DMS114 treated with DMSO at 0.1 percent for 48 hours (cell line): ENCODE data around the gene EYA2.

Experiments
- DNase-seq: peaks from one replicate; lab custom pipeline; 2025; ENCODE audit not compliant: unreplicated experiment; lab: John Stamatoyannopoulos, UW

The EYA2 gene

GRCh38 chr20:47057661-47058060 lies 163.0 kb downstream of the EYA2 start:
- no peak for DNase-seq

- DNase-seq: no peak
These were observed 163.6 kb downstream of the EYA2 start for GRCh38 chr20:47058236-47058635.

DNA sequence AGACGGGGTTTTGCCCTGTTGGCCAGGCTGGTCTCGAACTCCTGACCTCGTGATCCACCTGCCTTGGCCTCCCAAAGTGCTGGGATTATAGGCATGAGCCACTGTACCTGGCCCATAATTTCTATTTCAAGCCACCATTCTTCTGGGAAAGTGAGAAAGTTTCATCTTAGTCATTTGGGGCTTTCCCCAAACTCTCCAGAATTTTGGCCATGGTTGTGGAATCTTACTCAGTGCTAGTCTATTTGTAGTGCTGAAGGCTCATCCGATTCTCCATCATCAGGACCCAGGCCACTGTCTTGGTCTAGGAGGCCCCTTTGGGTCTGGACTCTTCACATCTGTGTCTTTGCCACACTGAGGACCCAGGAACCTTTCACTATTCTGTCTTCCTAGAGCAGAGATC lies 164.9 kb downstream of the EYA2 start:
- DNase-seq: no peak

GRCh38 chr20:47061549-47061948 lies 166.9 kb downstream of the EYA2 start:
- no peak for DNase-seq

DNA sequence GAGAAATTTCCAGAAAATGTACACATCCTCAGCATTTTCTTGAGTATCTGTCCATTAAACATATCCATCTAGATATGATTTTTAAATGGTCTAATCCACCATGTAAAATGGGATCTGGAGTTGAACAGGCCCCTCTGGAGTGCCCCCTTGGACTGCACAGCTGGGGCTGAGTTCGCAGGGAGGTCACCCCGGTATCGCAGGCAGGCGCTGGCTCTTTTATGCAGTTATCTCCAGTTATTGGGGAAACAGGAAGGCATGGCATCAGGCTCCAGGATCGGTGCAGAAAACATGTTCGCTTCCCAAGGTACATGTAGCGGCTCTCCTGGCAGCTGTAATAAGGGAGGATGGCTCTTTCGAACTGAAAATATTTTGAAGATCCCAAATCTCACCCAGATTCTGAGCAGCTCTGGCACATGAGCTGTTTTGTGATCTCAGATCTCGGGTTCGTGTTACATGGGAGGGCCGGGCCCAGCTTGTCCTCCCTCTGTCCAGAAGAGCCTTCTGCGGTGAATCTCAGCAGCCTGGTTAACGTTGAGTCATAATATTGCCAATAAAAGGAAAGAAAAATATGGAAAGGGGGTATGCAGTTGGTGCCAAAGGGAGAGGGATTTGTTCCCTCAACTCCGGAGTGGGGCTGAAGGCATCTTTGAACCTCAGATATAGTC lies 167.7 kb downstream of the EYA2 start:
- DNase-seq: no peak

DNA sequence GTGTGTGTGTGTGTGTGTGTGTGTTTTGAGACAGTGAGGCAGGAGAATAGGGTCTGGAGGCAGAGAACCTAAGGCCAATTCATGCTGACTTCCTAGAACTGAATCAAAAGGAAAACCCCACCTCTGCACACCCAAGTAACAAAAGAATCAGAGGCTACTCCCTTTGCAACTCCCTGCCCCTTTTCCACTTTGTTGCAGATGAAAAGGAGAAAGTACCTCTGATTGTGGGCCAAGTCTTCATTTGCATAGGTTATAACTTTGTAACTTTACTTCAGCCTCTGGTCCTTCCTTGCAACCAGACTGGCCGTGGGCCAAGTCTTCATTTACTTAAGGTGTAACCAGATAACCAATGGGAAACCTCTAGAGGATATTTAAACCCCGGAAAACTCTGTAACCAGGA lies 168.8 kb downstream of the EYA2 start:
- no peak for DNase-seq

- no peak for DNase-seq
These were observed 169.2 kb downstream of the EYA2 start for GRCh38 chr20:47063808-47064207.

GRCh38 chr20:47066484-47067270 lies 172.0 kb downstream of the EYA2 start:
- DNase-seq: no peak

DNA sequence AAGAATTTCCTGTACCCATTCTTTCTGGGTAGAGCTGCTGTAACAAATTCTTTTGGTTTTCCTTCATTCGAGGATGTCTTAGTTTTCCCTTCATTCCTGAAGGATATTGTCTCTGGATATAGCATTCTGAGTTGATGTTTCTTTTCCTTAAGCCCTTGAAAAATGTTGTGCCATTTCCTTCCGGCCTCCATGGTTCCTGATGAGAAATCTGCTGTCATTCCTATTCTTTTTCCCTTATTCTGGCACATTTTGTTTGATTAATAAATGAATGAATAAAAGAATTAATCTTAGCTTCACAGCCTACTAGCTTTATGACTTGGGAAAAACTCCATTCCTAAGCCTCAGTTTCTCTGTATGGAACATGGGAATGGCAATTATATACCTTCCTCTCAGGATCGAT lies 173.1 kb downstream of the EYA2 start:
- DNase-seq: no peak

DNA sequence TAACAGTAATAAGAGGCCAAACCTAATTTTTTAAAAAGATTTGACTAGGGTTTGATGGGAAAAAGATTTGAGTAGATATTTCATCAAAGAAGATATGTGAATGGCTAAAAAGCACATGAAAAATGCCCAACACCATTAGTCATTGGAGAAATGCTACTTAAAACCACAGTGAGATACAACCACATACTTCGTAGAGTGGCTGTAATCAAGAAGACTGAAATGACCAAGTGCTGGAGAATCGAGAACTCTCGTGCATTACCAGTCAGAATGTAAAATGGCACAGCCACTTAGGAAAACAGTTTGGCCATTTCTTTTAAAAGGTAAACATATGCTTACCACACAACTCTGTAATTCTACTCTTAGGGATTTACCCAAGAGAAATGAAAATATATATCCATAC lies 175.5 kb downstream of the EYA2 start:
- DNase-seq: no peak

DNA sequence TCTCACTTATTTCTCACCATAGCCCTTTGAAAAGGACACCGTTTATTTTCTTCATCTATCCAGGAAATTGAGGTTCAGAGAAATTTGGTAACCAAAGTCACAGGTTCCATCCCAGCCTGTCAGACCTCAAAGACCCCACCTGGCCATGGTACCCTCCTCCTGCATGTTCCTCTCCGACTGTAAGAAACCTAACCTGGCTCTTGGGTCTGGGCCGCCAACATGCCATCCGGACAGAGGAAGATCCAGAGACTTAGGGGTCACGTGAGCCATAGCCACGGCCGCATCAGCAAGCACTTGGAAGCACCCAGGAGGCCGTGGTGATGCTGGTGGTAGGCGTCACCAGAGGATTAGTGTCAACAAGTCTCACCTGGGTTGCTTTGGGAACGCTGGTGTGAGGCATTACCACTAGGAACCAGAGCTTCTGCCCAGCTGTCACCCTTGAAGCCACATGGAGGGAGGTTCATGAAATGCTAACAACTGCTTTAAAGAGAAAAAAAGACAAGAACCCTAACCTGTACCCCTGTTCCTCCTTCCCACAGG lies 177.1 kb downstream of the EYA2 start:
- no peak for DNase-seq

- no peak for DNase-seq
These were observed 179.3 kb downstream of the EYA2 start for GRCh38 chr20:47073766-47074475.

- DNase-seq: no peak
These were observed 180.6 kb downstream of the EYA2 start for GRCh38 chr20:47075263-47075662.

DNA sequence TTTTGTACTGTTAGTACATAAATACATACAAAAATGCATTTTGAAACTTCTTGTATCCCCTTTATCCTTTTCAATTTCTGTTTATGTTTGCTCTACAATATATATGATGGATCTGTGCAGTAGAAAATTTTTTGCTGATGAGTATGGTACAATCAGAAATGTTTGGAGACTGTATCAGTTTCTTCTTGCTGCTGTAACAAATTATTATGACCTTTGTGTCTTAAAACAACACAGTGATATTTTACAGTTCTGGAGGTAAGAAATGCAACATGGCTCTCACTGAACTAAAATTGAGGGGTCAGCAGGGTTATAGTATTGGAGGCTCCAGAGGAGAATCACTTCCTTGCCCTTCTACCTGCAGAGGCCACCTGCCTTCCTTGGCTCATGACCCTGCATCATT lies 184.4 kb downstream of the EYA2 start:
- DNase-seq: no peak

- DNase-seq: no peak
These were observed 185.7 kb downstream of the EYA2 start for GRCh38 chr20:47080365-47080764.

GRCh38 chr20:47086316-47086715 lies 191.7 kb downstream of the EYA2 start:
- DNase-seq: no peak

DNA sequence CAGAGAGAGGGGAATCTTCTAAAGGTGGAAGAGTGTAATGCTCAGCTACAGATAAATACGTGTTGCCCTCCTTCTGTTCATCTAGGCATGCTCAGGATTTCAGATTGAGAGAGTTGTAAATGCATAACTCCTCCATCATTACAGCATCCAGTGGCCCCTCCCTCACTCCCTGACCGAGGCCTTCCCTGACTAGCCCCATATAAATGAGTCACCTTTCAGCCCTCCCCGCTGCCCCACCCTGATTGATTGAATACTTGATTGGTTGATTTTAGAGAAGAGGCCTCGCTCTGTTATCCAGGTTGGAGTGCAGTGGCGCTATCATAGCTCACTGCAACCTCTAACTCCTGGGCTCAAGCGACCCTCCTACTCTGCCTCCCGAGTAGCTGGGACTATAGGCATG lies 193.7 kb downstream of the EYA2 start:
- no peak for DNase-seq

- DNase-seq: no peak
These were observed 194.5 kb downstream of the EYA2 start for GRCh38 chr20:47089151-47089550.

DNA sequence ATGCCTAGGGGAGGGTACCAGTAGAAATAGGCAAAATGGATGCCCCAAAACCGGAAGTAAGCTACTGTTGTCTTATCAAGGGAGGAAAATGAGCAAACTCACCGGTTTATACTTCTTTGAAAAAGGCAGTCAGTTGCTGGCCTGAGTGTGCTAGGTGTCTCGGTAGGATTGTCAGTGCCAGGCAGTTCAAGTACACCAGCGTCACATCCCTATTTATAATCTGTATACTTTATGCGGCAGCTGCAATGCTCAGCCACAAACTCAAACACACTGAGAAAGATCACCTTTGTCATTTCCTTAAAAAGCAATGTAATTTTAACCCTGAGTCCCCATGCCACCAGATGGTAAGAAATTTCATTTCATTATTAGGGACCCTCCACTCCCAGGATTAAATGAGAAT lies 196.2 kb downstream of the EYA2 start:
- DNase-seq: no peak

DNA sequence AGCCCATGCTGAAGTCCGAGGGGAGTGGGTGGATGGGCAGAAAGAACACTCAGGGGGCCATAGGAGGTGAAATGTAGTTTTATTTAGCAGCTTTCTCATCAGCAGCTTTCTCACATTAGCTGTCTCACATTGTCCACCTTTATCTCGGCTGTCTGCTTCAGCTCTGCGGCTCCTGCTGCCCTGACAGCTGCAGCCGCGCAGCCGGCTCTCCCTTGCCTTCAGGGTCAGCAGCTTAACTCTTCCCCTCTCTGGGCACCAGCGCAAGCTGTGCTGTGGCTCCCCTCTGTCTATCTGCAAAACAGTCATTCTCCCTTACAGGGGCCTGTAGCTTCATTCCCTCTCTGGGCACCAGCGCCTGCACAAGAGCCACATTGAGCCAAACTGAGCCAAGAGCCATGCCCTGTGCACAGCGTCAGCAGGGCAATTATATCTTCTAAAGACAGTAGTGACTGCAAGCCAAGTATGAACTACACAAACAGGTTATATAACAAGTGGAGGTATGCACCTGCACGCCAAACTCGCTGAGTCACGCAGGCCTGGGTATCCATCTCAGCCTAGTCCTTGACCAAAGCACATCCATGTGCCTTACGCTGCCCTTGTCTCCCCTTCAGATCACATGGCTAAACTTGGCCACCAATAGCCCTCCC lies 198.8 kb downstream of the EYA2 start:
- DNase-seq: no peak

- no peak for DNase-seq
These were observed 201.0 kb downstream of the EYA2 start for GRCh38 chr20:47095690-47096089.
